Retina (tissue), 1 donor: ENCODE measurements around the gene LGALS12.
"Not testable (repeated sequence)": the region's sequence is repeated elsewhere in the genome, so short reads cannot be mapped to it uniquely, and the experiment has no call there.

Experiments
- DNase-seq: peaks from one replicate; pipeline ENCODE4 v3.0.0-alpha.2; 2016

Gene LGALS12

DNA sequence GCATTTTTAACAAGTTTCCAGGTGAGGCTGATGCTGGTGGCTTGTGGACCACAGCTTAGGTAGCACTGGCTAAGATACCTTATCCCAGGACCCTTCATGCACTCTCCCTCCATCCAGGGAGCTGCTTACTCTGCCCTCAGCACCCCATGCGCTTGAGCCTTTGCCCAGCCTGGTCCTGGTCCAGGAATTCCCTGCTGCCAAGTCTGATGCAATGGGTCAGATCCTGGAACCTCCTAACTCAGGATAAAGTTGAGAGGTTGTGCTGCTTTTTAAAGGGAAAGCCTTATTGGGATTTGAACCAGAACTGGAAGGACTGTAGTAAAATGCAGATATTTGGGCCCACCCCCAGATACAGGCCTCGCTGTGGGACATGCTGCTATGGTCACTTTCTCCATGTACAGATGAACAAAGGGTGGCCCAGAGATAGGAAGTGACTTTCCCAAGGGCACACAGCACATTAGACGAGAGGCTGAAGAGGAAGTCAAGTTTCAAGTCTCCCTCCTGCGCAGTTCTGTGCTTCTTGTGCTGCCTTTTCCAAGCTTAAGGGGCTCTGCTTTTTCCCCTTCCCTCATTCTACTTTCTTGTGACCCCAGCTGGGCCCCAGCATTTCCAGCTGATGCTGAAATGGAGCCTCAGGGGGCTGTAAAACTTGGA is 824 bp upstream of the LGALS12 start:
- no peak for DNase-seq

DNA sequence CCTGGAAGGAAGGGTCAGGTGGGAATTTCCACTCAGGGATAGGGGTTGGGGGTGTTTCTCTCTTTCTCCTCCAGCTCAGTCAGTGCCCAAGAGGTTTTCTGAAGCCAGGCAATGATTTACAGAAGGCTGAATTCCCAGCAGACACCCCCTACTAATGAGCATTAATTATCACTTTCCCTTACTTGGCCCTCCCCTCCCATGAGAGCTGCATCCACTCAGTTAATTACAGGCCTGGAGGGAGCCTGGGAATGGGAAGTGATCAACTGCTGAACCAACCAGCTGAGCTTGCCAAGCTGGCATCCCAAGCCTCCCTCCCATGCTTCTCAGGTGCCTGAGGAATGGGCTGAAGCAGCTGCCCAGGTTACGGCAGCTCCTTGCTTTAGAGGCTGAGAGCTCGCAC is 992 bp downstream of the LGALS12 start:
- no peak for DNase-seq

DNA sequence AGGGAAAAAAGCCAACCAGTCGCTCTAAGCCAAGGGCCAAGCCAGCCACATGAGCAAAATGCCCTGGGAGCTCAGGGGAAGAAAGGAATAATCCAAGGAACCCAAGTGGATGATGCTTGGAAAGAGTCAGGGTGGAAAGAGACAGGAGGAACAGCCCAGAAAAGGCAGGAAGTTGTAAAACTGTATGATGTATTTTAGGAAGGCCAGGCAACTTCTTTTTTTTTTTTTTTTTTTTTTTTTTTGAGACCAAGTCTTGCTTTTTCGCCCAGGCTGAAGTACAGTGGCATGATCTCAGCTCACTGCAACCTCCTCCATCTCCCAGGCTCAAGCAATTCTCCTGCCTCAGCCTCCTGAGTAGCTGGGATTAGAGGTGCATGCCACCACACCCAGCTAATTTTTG is 1.6 kb downstream of the LGALS12 start:
- DNase-seq = no peak

DNA sequence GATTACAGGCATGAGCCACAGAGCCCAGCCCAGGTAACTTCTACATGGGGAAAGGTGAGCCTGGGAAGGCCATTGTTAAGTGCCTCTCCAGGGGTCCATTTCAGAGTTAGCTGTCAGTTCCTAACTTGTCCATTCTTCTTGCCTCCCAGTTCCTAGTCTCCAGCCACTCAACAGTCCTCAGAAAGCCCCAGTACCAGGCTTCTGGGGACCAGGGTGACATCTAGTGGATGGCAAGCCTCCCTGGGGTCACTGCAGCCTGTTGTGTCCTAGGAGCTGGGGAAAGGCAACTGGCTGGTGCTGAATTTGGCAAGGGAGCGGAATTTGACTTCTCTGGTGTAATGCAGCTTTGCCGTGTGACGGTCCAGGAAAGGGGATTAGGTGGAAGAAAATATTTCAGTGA is 2.1 kb downstream of the LGALS12 start:
- DNase-seq = no peak

DNA sequence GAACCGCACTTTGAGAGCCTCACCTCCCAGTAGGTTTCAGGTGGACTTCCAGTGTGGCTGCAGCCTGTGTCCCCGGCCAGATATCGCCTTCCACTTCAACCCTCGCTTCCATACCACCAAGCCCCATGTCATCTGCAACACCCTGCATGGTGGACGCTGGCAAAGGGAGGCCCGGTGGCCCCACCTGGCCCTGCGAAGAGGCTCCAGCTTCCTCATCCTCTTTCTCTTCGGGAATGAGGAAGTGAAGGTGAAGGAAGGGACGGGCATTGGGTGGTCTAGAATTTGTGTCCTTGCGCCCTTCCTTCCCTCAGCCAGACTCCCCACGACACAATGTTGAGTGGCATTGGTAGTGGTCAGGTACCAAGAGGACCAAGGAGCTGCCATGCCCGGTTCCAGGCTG is 2.9 kb downstream of the LGALS12 start:
- no peak for DNase-seq

DNA sequence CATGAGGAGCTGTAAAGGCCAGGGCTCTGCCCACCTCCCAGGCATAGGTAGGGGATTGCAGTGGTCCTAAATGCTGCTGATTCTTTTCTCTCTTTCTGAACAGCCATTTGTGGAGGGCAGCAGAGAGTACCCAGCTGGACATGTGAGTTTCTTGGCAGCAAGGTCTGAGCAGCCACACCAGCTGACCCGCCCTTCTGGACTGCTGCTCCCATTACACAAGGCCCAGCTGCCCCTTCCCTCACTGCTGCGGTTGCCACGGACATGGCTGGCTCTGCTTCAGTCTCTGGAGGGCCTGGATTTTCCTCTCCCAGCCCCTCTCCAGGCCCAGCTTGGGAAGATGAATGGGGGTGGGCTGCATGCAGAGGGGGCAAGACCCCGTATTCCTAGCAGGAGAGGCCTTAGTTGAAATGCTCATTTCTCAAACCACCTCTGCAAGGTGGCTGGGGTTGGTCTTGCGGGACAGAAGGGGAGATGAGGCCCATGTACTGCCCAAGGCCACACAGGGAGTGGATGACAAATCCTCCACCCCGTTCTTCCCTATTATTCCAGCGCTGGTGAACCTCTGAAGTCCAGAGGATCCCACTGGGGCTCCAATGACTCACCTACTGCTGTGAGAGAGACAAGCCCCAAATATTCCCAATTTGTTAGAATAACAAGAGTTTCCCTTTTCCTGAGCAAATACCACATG is 4.6 kb downstream of the LGALS12 start:
- peak; percentile 67 for DNase-seq

DNA sequence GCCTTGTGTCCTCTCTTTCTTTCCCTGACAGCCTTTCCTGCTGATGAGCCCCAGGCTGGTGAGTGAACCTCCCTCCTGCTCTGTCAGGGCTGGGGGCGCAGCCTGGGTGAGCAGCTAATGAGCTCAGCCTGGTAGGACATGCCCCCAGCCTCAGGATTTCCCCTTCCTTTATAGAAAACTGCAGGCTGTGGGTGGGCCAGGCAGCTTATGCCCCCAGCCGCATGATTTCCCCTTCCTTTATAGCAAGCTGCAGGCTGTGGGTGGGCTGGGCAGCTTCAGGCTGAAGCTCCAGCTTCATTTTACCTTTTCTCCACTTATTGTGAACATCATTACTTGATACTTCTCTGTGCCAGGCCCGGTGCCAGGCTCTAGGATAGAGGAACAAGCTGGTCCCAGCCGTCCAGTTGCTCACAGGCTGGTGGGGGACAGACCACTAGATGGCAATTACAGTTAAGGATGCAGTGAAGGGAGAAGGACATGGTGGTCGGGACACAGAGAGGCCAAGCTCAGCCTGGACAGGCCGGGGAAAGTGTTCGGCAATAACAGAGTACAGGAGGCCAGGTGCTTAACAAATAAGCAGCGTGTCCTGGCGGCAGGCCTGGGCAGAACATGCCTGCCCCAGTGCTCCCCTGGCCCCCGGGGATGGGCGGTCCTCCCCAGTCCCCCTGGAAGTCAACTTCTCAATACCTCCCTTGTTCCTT is 5.3 kb downstream of the LGALS12 start:
- peak; percentile 43 for DNase-seq

DNA sequence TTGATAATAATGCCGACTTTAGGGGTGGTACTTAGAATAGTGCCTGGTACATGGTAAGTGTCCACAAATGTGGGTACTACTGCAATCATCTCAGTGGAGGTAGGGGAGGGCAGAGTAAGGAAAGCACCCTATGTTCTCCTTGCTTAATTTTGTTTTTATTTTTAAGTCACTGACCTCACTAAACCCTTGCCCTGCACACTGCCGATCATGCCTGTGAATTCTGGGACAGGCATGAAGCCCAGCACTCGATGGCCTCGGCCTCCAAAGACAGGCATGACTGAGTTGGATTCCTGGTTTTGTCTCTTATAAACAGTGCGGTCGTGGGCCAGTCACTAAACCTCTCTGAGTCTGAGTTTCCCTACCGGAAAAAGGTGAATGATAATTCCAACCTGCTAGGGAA is 6.9 kb downstream of the LGALS12 start:
- no peak for DNase-seq

DNA sequence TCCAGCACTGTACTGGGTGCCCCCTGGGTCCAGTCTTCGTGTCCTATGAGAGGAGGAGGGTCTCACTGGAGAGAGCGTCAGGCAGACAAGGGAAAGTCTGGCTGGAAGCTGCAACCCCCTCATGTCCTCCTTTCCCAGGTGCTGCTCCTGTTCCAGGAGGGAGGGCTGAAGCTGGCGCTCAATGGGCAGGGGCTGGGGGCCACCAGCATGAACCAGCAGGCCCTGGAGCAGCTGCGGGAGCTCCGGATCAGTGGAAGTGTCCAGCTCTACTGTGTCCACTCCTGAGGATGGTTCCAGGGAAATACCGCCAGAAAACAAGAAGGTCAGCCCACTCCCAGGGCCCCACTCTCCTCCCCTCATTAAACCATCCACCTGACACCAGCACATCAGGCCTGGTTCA is 10.2 kb downstream of the LGALS12 start:
- DNase-seq = no peak

DNA sequence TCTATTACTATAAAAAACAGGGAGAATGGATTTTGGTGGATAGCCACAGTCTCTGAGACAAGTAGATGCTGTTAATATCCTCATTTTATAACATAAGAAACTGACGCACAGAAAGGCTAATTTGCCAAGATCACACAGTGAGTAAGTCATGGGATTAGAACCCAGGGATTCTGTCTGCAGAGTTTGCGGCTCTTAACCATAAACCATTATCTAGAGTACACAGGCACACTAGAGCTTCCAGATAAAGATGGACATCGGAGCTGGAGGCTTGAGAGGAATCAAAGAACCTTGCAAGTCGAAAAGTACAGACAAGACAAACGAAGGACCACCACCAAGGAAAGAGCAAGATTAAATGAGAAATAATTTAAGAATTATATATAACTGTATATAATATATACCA is 11.3 kb downstream of the LGALS12 start:
- DNase-seq = no peak

DNA sequence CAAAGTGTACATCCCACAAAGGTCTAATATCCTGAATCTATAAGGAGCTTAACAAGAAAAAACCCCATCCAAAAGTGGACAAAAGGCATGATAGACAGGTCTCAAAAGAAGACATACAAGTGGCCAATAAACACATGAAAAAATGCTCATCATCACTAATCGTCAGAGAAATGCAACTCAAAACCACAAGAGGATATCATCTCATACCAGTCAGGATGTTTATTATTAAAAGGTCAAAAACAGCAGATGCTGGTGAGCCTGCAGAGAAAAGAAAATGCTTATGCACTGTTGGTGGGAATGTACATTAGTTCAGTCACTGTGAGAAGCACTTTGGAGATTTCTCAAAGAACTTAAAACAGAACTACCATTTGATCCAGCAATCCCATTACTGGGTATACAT is 12.7 kb downstream of the LGALS12 start:
- no peak for DNase-seq

DNA sequence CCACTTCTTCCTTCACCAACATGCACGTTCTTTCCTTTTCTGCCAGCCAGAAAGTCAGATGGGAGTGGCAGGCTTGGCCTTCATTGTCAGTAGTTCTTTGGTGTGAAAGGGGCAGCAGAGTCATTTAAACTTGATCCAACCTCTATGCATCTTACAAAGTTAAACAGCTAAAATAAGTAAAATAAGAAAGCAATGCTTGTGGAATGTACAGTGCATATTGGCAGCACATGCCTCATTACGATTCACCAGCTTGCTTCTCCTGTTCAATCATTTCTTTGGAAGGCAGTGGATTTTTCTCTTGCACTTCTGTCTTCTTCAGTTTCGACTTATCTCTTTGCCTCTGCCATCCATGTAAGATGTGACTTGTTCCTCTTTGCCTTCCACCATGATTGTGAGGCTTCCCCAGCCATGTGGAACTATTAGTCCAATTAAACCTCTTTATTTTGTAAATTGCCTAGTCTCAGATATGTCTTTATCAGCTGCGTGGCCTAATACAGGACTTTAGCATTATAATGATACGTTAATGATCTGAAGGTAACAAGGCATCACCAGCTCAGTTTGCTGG is 14.8 kb downstream of the LGALS12 start:
- no peak for DNase-seq

DNA sequence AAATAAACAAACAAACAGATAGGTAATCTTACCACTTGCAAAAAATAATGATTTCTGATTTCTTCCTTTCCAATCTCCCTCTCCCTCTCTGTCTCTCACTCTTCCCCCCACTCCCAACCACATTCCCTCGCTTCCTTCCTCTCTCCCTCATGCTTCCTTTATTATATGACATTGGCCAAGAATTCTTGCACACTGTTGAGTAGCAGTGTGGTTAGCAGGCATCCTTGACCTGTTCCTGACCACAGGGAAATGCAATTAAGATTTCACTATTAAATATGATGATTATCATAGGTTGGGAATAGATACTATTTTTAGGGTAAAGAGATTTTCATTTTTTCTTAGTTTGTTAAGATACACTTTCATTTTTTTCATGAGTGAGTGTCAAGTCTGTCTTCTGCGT is 16.0 kb downstream of the LGALS12 start:
- no peak for DNase-seq

DNA sequence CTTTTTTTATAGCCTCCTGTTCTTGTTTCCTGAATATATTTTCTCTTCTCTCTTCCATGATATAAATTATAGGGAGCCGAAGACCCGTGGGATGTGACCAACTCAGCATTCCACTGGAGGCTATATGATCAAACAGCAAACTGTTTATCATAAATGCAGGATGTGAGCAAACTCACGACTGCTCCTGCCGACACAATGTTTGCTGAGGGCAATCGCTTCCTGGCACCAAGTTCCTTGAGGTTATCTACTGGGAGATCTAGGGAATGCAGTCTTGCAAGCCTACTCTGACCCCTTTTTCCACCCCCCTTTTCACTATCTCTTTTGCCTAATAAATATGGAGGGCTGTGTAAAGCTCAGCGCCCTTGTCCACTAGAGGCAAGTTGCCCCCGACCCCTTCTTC is 17.3 kb downstream of the LGALS12 start:
- no peak for DNase-seq

DNA sequence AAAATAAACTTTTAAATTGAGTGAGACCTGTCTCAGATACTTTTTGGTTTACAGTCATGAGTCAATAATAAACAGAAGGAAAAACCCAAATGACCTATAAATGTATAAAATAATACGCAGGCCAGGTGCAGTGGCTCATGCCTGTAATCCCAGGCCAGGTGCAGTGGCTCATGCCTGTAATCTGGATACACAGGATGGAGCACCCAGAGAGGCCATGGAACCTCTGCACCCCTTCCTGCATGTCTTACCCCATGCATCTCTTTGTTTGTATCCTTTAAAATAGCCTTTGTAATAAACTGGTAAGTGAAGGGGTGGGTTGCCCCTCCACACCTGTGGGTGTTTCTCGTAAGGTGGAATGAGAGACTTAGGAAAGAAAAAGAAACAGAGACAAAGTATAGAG is 21.8 kb downstream of the LGALS12 start:
- DNase-seq = no peak

DNA sequence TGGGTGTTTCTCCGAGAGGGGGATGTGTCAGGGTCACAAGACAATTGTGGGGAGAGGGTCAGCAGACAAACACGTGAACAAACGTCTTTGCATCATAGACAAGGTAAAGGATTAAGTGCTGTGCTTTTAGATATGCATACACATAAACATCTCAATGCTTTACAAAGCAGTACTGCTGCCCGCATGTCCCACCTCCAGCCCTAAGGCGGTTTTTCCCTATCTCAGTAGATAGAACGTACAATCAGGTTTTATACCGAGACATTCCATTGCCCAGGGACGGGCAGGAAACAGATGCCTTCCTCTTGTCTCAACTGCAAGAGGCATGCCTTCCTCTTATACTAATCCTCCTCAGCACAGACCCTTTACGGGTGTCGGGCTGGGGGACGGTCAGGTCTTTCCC is 22.3 kb downstream of the LGALS12 start:
- DNase-seq = not testable (repeated sequence)

DNA sequence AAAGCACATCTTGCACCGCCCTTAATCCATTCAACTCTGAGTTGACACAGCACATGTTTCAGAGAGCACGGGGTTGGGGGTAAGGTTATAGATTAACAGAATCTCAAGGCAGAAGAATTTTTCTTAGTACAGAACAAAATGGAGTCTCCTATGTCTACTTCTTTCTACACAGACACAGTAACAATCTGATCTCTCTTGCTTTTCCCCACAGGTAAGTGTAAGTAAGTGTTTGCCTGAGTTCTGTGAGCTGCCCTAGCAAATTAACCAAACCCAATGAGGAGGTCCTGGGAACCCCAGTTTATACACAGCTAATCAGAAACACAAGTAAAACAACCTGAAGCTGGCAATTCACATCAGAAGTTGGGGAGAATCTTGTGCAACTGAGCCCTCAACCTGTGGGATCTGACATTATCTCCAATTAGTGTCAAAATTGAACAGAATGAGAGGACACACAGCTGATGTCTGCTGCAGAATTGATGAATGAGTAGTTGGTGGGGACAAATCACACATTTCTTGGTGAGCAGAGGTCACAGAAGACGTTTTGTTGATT is 22.9 kb downstream of the LGALS12 start:
- not testable (repeated sequence) for DNase-seq

DNA sequence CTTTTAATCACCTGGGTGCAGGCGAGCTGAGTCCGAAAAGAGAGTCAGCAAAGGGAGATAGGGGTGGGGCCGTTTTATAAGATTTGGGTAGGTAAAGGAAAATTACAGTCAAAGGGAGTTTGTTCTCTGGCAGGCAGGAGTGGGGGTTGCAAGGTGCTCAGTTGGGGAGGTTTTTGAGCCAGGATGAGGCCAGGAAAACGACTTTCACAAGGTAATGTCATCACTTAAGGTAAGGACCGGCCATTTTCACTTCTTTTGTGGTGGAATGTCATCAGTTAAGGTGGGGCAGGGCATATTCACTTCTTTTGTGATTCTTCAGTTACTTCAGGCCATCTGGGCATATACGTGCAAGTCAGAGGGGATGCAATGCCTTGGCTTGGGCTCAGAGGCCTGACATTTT is 23.5 kb downstream of the LGALS12 start:
- not testable (repeated sequence) for DNase-seq

DNA sequence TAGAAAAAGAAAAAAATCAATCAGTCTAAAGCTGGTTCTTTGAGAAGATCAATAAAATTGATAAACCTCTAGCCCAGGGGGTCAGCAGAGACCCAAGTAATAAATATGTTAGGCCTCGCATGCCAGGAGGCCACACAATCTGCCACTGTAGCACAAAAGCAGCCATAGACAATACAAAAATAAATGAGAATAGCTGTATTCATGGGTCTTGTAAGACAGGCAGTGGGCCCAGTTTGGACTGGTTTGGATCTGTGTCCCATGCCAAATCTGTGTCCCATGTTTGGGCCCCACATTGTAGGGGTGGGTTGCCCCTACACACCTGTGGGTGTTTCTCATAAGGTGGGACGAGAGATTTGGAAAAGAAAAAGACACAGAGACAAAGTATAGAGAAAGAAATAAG is 24.1 kb downstream of the LGALS12 start:
- no peak for DNase-seq

DNA sequence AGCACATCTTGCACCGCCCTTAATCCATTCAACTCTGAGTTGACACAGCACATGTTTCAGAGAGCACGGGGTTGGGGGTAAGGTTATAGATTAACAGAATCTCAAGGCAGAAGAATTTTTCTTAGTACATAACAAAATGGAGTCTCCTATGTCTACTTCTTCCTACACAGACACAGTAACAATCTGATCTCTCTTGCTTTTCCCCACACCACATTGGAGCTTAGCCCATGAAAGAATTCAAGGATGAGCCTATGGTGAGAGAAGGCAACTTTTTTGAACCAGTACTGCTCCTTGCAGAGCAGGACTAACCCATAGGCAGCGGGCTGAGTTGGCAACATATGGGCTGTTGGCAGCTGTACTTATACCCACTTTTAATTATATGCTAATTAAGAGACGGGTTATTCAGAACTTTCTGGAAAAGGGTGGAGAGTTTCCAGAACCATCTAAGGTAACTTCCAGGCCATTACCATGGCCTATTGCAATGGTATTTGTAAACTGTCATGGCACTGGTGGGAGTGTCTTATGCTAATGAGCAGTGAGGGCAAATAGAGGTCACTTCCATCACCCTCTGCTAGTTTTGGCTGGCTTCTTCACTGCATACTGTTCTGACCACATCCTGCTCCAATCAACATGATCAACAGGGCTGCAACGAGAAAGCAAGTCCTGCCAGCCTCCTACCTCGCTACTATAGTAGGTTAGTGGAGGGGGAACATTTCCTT is 25.3 kb downstream of the LGALS12 start:
- not testable (repeated sequence) for DNase-seq

DNA sequence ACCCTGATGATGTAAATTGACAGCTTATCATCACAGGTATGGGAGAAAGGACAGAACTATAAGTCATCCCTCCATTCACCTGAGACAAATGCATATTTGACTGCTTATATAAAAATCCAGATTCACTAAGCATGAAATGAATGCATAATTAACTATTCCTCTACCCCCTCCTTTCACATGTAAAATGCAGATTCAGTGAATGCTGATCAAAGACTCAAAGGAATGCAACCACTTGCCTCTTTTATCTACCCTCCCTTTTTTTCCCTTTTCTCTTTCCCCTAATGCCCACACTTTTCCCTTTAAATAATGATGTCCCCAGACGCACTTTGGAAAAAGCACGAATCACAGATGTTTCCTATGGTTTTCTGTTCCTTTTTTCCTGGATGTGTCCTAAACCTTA is 26.2 kb downstream of the LGALS12 start:
- no peak for DNase-seq

DNA sequence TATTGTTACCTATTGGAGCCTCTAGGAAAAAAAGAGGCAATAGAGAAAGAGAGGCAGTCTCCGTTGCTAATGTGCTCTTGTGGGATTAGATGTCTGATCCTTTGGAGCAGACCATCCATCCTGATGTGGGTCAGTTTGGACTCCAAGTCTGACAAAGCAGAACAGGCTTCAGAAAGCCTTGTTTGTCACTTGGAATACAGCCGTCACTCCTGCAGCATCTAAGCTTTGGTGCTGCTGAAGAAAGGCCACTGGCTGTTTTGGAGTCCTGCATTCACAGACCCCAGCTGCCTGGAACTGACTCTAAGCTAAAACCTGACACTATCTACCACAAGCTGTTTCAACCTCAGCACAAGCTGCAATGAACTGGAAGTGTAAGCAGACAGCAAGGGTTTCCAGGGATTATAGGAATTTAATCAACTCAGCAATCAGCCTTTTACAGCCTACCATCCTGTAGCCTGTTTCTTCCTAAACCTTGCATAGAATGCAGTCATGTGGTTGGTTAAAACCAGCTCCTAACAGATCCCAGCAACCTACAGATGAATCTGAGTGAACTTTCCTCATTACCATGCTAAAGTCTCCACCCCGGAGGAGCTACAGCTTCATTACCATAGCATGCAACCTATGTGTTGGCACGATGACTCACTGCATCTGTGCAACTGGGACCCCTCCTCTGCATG is 27.1 kb downstream of the LGALS12 start:
- DNase-seq = peak; percentile 35
